HG03064 (cell line): ENCODE measurements around the gene CFAP100.

Experiments used
- ATAC-seq: cut with Tn5 transposase; IDR thresholded peaks from one replicate; pipeline ENCODE4 v1.9.1; 2021; ENCODE audit warnings: low read depth; ENCODE audit not compliant: unreplicated experiment

Gene CFAP100

GRCh38 chr3:126394179-126394976 lies at the start of gene CFAP100:
Gene CFAP100 (plus strand): TSS chr3:126394909. CDS start chr3:126396001, 1,092 bp downstream.
- no peak for ATAC-seq

GRCh38 chr3:126345231-126345630 lies 49.5 kb upstream of the CFAP100 start:
- ATAC-seq: no peak

- no peak for ATAC-seq
Observed at GRCh38 chr3:126345641-126346460, 48.9 kb upstream of the CFAP100 start.

DNA sequence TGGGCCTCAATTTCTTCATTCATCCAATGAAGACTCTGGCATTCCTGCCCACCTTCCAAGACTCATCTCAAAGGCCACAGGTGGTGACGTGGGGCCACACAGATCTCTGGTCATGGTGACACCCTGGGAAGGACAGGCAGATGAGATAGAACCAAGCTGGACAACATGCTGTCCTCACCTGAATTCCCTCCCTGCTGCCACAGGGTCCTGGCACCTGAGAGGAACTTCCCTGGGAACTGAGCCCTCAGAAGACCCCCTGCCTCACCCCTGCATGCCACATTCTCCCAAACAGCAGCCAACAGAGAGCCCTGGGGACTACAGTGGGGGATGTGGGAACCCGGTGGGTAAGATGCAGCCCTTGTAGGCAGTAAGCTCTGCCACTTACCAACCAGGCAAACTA lies 48.2 kb upstream of the CFAP100 start:
- ATAC-seq: no peak

DNA sequence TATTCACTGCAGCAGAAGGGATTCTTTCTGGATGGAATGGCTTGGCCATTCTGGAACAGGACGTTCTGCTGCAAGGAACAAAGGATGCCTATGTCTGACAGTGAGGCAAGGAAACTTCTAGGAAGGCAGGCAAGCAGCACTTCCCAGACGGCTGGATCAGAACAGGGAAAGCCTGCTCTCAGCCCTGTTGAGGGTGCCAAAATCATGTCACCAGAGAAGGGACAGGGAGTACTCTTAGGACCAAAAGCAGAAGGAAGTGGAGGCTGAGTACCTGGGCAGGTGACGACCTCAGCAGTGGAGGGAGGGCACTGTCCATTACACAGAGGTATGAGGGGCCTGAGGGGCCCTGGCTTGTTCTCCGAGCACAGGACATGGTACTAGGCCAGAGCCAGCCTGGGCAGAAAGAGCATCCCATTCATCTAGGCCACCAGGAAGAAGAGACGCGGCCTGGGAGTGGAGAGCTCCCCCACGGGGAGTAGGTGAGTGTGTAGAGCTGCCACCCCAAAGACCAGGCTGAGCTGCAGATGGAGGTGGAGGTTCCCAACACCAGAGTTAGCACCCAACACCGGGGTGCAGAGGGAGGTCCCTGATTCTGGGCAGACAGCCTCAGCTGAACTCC lies 47.1 kb upstream of the CFAP100 start:
- no peak for ATAC-seq

DNA sequence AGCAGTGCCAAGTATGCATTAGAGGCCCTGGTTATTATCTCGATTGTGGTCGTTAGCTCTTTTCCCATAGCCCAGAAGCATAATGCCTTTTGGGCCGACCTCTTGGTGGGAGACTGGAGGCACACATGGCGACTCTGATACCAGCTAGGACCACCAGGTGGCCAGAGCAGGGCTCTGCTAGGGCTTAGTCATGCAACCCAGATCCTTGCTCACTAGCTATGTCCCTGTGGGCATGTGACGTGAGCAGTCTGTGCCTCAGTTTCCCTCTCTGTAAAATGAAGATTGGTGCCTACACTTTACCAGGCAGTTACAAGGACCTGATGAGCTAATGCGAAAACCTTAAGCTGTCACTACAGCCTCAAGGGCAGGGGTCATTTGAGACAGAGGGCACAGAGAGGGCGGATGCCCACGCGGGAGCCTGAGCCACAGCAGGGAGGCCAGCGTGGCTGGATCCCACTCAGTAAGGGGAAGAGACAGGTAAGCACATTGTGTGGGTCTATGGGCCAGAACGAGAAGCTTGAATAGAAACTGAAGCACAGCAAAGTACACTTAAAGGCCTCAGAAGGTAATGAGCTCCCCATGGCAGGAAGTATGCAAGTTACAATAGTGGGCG lies 46.3 kb upstream of the CFAP100 start:
- no peak for ATAC-seq

- no peak for ATAC-seq
Observed at GRCh38 chr3:126349071-126349470, 45.6 kb upstream of the CFAP100 start.

DNA sequence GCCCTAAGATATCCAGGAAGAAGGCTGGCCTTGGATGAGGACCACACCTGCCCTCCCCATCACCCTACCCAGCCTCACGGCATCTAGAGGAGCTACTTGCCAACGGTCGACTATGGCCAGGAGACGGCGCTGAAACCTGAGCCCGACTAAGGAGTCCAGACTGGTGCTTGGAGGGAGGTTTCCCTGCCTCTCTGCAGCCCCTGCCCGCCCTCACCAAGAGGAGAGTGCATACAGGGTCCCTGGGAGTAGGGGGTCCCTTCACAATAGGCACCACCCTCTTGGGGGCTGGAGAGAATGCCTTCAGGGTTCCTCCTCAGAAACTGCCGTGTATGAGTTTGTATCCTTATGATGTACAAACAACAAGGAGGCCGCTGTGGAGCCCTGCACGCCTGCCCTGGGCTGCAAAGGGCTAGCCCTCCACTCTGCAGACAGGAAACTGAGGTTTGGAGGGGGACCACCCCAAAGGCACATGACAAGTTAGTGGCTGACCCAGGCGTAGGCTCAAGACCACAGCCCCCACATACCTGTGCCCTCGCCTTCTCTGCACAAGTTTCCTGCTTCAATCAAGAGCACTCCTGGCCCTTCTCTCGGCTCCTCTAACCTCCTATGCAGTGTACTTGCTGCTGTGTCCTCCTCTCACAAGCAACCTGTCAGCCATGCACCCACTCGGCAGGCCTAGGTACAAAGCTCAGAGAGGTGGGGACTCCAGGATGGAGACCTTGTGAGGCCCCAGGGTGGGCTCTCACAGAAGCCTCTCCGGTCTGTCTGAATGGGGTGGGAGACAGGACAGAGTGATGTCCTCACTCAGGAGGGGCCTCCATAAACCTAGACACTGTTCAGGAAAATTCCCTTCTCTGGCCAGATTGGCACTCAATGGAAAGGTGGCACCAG lies 44.9 kb upstream of the CFAP100 start:
- no peak for ATAC-seq

DNA sequence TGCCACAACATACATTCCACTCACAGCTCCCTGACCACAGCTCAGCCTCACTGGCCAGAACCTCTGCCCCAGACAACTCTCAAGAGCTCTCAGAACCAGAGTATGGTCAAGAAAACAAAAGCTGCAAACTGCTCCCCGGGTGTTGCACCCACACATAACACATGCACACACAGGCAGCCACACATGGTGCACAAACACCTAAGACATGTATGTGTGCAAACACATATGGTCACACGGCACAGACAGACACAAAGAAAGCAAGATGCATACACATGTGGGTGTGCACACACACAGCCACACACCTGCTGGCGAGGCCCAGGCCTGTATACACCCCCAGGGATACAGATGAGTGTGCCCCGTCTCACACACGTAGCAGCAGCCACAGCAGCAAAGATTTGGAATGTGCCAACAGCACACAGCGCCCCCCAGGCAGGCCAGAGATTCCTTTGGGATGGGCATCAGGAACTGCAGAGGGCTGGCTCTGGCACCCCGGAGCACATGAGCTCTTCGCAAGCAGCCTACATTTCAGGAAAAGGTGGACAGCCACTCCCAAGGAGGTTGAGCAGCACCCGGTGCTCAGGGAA lies 44.1 kb upstream of the CFAP100 start:
- no peak for ATAC-seq

- ATAC-seq: no peak
Observed at GRCh38 chr3:126351086-126351770, 43.5 kb upstream of the CFAP100 start.

DNA sequence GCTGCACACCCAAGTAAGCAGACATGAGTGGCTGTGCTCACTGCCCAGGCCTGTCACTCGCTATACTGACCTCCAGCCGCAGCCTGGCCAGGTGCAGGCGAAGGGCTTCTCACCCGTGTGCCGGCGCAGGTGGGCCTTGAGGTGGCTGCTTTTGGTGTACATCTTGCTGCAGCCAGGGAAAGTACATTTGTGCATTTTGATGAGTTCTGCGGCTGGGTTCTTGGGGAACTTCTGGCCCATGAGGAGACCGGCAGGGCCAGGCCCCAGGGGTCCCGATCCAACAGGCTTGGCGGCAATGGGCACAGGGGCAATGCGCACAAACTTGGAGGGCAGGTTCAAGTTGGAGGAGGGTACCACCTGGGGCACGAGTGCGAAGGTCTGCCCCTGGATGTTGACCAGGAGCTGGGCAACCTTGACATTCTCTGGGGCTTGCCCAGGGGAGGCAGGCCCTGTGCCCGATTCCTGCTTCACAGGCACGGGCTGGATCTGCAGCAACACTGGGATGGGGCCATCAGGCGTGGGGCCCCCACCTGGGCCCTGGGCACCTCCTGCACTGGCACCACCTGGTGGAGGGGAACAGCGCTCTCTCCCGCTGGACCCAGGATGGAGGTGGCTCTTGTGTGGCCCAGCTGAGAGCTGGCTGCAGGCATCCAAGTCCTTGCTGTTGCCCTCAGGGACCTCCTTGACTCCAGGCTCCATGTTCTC lies 42.8 kb upstream of the CFAP100 start:
- no peak for ATAC-seq

DNA sequence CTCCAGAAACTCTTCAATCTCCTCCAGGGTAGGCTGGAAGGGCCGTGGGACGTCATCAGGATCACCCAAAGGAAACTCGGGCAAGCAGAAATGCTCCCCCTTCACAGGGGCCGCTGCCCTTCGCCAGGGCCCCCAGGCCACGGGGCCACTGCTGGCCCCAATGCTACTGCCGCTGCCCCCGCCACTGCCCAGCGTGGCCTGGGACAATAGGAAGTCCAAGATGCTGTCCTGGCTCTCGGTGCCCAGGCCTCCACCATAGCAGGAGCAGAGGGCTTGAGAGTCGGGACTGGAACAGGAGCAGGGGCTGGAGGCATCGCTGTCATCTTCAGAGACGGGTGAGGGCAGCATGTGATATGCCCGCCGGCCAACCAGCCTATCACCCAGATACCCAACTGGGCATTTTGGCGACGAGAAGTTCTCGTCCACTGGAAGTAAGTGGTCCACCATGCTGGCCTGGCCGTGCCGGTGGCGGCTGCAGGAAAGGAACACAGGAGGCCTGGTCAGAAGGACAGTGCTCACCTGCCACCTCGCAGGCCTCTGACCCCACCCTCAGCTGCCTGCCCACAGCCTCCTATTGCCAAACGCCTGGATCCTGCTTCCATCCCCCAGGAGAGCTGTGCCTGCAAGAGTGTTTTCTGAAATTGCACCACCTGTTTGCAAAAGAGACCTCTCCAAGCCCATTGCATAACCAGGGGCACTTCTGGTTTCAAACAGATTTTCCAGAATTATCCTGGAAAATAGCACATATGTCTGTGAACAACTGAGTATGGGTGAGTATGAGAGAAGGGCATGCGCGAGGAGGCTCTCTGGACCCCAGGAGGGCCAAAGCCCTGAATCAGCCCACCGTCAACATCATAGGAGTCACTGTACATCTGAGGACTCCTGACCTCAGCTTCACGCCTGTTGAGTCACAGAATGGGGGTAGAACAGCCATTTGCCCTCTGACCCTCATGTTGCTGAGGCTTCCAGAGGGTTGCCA lies 41.9 kb upstream of the CFAP100 start:
- no peak for ATAC-seq

GRCh38 chr3:126353694-126354321 lies 40.9 kb upstream of the CFAP100 start:
- ATAC-seq: no peak

GRCh38 chr3:126354776-126355175 lies 39.9 kb upstream of the CFAP100 start:
- no peak for ATAC-seq

DNA sequence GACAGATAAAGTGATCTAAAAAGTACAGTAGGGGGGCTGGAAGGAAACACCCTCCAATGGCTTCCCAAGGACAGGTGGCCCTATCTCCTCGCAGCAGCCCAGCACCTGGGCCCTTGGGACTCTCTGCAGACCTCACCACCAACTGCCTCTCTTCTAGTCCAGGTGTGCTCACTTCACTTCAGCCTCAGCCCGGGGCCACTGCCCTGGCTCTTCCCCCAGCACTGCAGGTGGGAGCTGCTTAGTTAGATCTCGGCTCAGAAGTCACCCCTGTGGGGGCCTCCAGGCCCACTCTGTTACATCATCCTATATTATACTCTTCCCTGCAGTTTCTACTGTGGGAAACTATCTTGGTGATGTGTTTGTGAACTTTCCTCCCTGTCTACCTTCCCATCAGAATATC lies 39.5 kb upstream of the CFAP100 start:
- no peak for ATAC-seq

DNA sequence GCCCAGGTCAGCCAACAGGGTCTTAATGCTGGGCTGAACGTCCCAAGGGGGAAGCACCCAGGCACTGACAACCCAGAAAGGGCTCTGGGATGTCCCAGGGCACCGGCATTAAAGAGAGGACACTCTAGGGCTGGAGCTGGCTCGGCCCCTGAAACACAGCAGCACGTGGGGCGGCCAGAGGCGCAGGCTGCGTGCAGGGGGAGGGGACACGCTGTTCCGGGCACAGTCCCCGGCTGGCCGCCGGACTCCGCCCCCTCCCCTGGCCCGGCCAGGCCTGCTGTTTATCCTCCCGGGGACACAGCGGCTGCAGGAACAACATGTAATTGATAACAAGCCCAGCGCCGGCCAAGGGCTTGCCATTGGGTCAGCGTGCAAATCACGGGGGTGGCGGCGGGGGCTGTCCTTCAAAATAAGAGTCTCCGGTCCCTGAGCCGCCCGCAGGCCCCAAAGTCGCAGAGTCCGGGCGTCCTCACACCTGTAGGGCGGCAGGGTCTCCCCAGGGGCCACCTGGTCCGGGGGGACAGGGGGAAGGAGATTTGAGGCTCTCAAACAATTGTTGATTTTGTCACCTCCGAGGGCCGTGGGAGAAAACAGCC lies 38.8 kb upstream of the CFAP100 start:
- ATAC-seq: no peak
